Jurkat, Clone E6-1 (cell line): Measurements from ENCODE around the gene ABCG8.

Experiments
- DNase-seq: peaks from one replicate; pipeline ENCODE4 v3.0.0-alpha.2; 2011; ENCODE audit warnings: low read depth, low spot score
- H3K4me3 ChIP-seq: 2 replicates; pipeline ENCODE4 v1.5.1; 2011; ENCODE audit warnings: mild to moderate bottlenecking, low read length, control low read depth, moderate library complexity

ABCG8 gene

GRCh38 chr2:43852196-43852730 lies 13.5 kb downstream of the ABCG8 start:
- no peak overlapping the region for H3K4me3 ChIP-seq
- DNase-seq: no peak

GRCh38 chr2:43853141-43854081 lies 14.6 kb downstream of the ABCG8 start:
- DNase-seq: no peak
- no peak overlapping the region for H3K4me3 ChIP-seq

- DNase-seq: no peak
- H3K4me3 ChIP-seq: no peak overlapping the region
These were observed 15.9 kb downstream of the ABCG8 start for GRCh38 chr2:43854671-43855070.

GRCh38 chr2:43855292-43855691 lies 16.5 kb downstream of the ABCG8 start:
- no peak overlapping the region for H3K4me3 ChIP-seq
- no peak for DNase-seq

GRCh38 chr2:43872151-43872550 lies 33.4 kb downstream of the ABCG8 start:
- no peak for DNase-seq

GRCh38 chr2:43874776-43875451 lies 36.1 kb downstream of the ABCG8 start:
- no peak for DNase-seq
- no peak overlapping the region for H3K4me3 ChIP-seq

More at GRCh38 chr2:43872151-43872550, 33.4 kb downstream of the ABCG8 start:
- H3K4me3 ChIP-seq: no peak overlapping the region

- peak; percentile 12 for DNase-seq
- no peak overlapping the region for H3K4me3 ChIP-seq
These were observed 39.2 kb downstream of the ABCG8 start for GRCh38 chr2:43877782-43878464.

- no peak overlapping the region for H3K4me3 ChIP-seq
- DNase-seq: no peak
These were observed 40.5 kb downstream of the ABCG8 start for GRCh38 chr2:43879261-43879660.

GRCh38 chr2:43880471-43880870 lies 41.7 kb downstream of the ABCG8 start:
- H3K4me3 ChIP-seq: no peak overlapping the region
- no peak for DNase-seq

- DNase-seq: no peak
- H3K4me3 ChIP-seq: no peak overlapping the region
These were observed 42.2 kb downstream of the ABCG8 start for GRCh38 chr2:43880952-43881351.

GRCh38 chr2:43882312-43882711 lies 43.5 kb downstream of the ABCG8 start:
- H3K4me3 ChIP-seq: no peak overlapping the region
- no peak for DNase-seq

- no peak for DNase-seq
- H3K4me3 ChIP-seq: no peak overlapping the region
These were observed 45.9 kb downstream of the ABCG8 start for GRCh38 chr2:43884689-43885088.

GRCh38 chr2:43885132-43885632 lies 46.4 kb downstream of the ABCG8 start:
- H3K4me3 ChIP-seq: no peak overlapping the region
- DNase-seq: no peak

- no peak overlapping the region for H3K4me3 ChIP-seq
- no peak for DNase-seq
These were observed 48.4 kb downstream of the ABCG8 start for GRCh38 chr2:43887176-43887575.

- H3K4me3 ChIP-seq: no peak overlapping the region
- no peak for DNase-seq
These were observed 50.6 kb downstream of the ABCG8 start for GRCh38 chr2:43889416-43889815.

GRCh38 chr2:43890855-43891254 lies 52.1 kb downstream of the ABCG8 start:
- DNase-seq: no peak
- H3K4me3 ChIP-seq: no peak overlapping the region

- H3K4me3 ChIP-seq: no peak overlapping the region
- no peak for DNase-seq
These were observed 56.0 kb downstream of the ABCG8 start for GRCh38 chr2:43894743-43895142.

GRCh38 chr2:43896906-43897305 lies 58.1 kb downstream of the ABCG8 start:
- H3K4me3 ChIP-seq: no peak overlapping the region
- no peak for DNase-seq

GRCh38 chr2:43897492-43897891 lies 58.7 kb downstream of the ABCG8 start:
- no peak for DNase-seq
- no peak overlapping the region for H3K4me3 ChIP-seq
